Retinal pigment epithelial cell (primary cell): Measurements from ENCODE around the gene CLSTN1.

Experiments used
- DNase-seq: peaks from one replicate; pipeline ENCODE4 v3.0.0-alpha.2; 2010; ENCODE audit warnings: low read depth
- H3K4me3 ChIP-seq: 2 replicates; pipeline ENCODE4 v1.5.1; 2011; ENCODE audit warnings: mild to moderate bottlenecking, low read length, control low read depth, moderate library complexity
- TF ChIP-seq, protein P1 (sequence below): conservative IDR thresholded peaks from 2 replicates; pipeline ENCODE4 v1.5.1; 2011; ENCODE audit warnings: low read depth, low read length, control low read depth, inconsistent platforms

Gene CLSTN1

DNA sequence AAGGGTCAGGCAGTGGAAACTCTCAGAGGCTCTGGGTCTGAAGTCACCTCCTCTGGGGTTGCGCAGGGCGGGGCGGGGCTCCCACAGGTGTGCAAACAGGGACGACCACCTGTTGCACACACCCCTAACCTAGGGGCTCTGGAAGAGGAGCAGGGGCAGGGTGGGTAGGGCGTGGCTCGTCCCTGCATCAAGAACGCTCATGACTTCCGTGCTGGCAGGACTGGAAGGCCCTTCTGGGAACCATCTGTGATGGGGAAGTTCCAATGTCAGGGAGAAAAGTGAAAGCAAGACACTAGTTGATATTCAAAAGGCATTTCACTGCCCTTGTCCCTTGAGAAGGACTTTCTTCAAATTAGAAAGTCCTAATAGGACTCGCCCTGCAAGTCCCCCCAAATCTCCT lies 22.1 kb upstream of the CLSTN1 start:
- H3K4me3 ChIP-seq, result no peak overlapping the region
- no peak for DNase-seq
- TF ChIP-seq, protein P1, sequence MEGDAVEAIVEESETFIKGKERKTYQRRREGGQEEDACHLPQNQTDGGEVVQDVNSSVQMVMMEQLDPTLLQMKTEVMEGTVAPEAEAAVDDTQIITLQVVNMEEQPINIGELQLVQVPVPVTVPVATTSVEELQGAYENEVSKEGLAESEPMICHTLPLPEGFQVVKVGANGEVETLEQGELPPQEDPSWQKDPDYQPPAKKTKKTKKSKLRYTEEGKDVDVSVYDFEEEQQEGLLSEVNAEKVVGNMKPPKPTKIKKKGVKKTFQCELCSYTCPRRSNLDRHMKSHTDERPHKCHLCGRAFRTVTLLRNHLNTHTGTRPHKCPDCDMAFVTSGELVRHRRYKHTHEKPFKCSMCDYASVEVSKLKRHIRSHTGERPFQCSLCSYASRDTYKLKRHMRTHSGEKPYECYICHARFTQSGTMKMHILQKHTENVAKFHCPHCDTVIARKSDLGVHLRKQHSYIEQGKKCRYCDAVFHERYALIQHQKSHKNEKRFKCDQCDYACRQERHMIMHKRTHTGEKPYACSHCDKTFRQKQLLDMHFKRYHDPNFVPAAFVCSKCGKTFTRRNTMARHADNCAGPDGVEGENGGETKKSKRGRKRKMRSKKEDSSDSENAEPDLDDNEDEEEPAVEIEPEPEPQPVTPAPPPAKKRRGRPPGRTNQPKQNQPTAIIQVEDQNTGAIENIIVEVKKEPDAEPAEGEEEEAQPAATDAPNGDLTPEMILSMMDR, result no peak

DNA sequence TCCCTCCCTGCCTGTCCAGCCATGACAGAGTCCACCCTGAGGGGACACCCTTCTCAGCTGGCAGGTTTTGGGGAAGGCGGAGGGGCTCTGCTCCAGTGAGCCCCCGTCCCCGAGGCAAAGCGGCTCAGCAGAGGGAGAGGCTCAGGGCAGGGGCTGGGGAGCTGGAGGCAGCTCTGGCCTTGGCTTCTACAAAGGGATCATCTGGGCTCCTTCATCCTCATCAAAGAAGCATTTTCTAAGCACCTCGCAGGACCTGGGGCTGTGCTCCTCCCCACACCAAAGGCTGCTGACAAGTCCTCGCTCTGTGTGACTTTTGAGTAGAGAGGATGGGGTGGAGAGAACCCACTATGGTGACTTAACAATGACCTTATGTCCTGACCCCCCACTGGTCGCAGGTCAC lies 21.0 kb upstream of the CLSTN1 start:
- no peak for DNase-seq
- no peak overlapping the region for H3K4me3 ChIP-seq
- TF ChIP-seq, protein P1, result no peak

DNA sequence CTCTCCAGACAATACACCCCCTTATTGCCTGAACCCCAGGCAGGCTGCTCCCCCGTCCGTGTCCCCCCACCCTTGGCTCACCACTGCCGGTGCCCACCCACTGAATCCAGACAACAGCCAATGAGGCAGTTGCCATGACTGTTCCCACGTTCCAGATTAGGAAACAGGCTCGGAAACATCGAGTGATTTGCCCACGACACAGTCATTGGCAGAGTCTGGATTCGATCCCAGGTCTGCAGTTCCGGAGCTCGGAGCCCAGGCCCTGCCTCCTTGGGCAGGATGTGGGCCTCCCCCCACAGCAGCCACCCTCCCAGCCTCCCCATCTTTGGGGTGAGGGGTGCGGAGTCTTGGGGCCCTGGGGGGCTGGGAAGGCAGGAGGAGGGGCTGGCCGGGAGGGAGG lies 20.3 kb upstream of the CLSTN1 start:
- TF ChIP-seq, protein P1, result no peak
- H3K4me3 ChIP-seq, result no peak overlapping the region
- no peak for DNase-seq

DNA sequence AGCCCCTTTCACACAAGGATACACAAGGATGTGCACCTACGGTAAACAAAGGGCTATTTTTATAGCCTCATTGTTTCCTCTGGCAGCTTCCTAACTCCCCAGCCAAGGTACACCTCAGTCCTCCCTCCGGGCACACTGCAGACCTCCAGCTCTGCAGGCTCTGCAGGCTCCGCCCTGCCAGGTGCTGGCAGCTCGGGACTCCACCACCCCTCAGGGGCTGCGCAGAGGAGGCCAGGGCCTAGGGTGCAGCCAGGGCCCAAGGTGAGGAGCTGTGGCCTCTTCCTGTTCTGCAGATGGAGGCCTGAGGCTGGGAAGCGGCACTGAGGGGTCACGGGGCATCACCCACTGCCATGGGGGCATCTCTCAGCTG lies 19.8 kb upstream of the CLSTN1 start:
- no peak overlapping the region for H3K4me3 ChIP-seq
- TF ChIP-seq, protein P1, result no peak
- no peak for DNase-seq

DNA sequence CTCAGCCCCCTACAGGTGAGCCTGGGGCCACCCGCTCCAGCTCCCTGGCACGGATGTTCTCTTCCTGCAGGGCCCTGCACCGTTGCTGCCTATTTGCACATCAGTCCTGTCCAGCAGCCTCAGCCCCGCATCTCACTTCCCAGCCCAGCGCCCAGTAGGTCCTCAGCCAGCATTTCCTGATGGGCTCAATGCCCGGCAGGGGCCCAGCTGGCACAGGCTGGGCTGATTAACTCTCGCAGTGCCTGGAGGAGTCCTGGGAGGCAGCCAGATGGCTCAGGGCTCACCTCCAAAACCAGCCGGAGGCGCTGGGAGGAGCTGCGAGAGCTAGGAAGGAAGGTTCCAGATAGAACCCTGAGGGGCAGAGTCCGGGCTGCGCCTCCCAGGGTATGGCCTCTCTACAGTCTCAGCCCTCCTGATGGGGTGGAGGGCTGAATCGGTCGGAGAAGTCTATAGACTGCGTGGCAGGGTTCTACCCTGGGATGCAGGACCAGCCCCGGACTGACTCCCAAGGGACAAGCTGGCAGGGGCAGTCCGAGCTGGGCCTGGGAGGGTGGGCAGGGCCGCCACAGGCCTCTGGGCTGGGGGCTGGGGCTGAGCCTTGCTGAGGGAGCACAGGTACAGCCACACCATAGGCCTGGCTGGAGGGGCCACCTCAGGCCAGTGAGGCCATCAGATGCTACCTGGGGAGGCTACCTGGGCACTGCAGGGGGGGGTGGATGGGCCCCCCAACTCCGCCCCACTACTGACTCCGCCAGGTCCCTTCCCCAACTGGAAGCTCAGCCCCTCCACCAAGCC lies 19.2 kb upstream of the CLSTN1 start:
- no peak for DNase-seq
- no peak overlapping the region for H3K4me3 ChIP-seq
- TF ChIP-seq, protein P1, result no peak

DNA sequence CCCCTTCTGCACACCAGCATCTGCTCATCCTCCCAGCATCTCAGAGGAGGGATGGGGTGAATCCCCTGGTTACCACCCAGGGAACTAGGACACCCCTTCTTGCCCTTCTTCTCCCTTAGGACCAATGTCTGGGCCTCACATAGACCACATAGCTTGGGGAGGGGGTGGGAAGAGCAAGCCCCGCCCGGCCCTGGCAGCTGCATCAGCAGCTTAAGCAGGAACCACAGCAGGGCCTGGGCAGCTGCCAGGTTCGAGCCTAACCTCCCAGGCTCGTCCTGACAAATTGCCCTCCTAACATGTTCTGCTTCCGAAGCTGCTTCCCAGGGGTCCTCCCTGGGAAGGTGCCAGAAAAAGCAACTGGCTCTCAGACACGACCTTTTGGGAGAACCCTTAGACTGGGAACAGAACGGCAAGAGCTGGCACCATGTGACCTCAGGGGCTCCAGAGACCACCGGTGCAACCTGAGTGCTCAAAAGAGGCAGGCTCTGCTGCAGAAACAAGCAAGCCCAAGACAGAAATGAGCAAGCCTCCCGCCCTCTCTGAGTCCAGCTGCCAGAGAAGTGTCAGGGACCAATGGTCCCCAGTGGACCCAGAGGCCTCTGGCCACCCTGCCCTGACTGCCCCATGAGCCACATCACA lies 18.4 kb upstream of the CLSTN1 start:
- H3K4me3 ChIP-seq, result no peak overlapping the region
- TF ChIP-seq, protein P1, result no peak
- no peak for DNase-seq

DNA sequence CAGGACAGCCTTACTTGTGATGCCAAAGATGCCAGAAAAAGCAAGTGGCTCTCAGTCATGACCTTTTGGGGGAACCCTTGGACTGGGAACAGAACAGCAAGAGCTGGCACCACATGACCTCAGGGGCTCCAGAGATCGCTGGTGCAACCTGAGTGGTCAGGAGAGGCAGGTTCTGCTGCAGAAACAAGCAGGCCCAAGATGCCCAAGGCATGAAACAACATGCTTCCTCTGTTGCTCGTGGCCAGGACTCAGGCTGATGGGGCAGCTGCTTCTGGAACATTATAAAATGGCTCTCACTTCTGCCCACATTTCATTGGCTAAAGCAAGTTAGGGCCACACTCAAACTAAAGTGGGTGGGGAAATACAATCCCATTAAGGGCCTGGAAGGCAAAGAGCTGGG lies 17.7 kb upstream of the CLSTN1 start:
- TF ChIP-seq, protein P1, result no peak
- no peak overlapping the region for H3K4me3 ChIP-seq

More for the DNA sequence above, 17.7 kb upstream of the CLSTN1 start:
- DNase-seq, result no peak
